Activated B cell treated with CpG ODN at 0.5 μM for 24 hours (primary cell): ENCODE data around the gene LIPN. TPM values are rescaled to one million over a fixed set of nuclear protein-coding genes. Genes with fewer than 3 reads are reported as not detected.

Source experiments
- ATAC-seq: fragments of 200-7000 bp; cut with Tn5 transposase; one replicate; pipeline ENCODE4 v1.10.0; 2021; ENCODE audit warnings: low read depth, mild to moderate bottlenecking, moderate library complexity
- CTCF ChIA-PET: fragments of 350-600 bp; sonication (Branson Sonifier 250); formaldehyde crosslinking; loops from one replicate; lab custom pipeline; 2021; ENCODE audit warnings: antibody characterized with exemption; lab: Charles Lee
- POLR2A ChIA-PET: fragments of 350-600 bp; sonication (Branson Sonifier 250); formaldehyde crosslinking; loops from one replicate; lab custom pipeline; 2021; ENCODE audit warnings: antibody characterized with exemption; lab: Charles Lee
- DNase-seq: peaks from one replicate; pipeline ENCODE4 v3.0.0; 2022
- H3K27ac Mint-ChIP-seq: one replicate; pipeline ENCODE4 v1.8.0; 2020; ENCODE audit warnings: mixed read lengths
- H3K27me3 Mint-ChIP-seq: one replicate; pipeline ENCODE4 v1.8.0; 2021; ENCODE audit warnings: mixed read lengths
- H3K36me3 Mint-ChIP-seq: one replicate; pipeline ENCODE4 v1.8.0; 2021; ENCODE audit warnings: low read depth, mixed read lengths
- H3K4me1 Mint-ChIP-seq: one replicate; pipeline ENCODE4 v1.8.0; 2021; ENCODE audit warnings: mixed read lengths
- H3K4me3 Mint-ChIP-seq: one replicate; pipeline ENCODE4 v1.8.0; 2020; ENCODE audit warnings: mild to moderate bottlenecking, mixed read lengths
- H3K9me3 Mint-ChIP-seq: one replicate; pipeline ENCODE4 v1.8.0; 2020; ENCODE audit warnings: mixed read lengths
- intact Hi-C: fragments of 100-400 bp; cut with micrococcal nuclease; formaldehyde crosslinking; loops from one replicate; pipeline ENCODE4 v1.15.1; 2024
- total RNA-seq: library from RNA; stranded (reverse); gene quantifications from 2 replicates; pipeline ENCODE4 v1.2.3, GENCODE V29; 2022
- TF ChIP-seq, protein P1 (sequence below): fragments of 200-600 bp; IDR thresholded peaks from one replicate; pipeline ENCODE4 v1.8.0; 2022; ENCODE audit warnings: antibody characterized with exemption, mild to moderate bottlenecking

The LIPN gene
- total RNA-seq, 1 donor from 2014 or later, result 0.27 TPM

DNA sequence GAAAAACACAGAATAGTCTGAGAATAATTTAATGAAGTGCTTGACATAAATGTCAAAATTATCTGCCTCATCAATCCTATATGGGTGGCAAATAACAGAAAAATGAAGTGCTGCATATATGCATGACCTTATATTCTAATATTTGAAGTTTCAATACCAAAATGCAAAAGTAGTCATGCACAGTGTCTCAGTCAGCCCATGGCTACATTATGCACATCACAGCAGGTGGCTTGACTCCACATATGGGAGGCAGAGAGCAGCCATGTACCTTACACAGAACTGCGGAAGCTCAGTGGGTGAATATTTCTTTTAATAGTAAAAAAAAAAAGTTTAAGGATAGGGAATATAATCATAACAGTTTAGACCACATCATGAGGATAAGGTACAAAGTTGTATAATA, 17.4 kb upstream of the LIPN start:
- peaks cover 11% of the 10 kb centered on the region for H3K9me3 Mint-ChIP-seq
- TF ChIP-seq, protein P1, sequence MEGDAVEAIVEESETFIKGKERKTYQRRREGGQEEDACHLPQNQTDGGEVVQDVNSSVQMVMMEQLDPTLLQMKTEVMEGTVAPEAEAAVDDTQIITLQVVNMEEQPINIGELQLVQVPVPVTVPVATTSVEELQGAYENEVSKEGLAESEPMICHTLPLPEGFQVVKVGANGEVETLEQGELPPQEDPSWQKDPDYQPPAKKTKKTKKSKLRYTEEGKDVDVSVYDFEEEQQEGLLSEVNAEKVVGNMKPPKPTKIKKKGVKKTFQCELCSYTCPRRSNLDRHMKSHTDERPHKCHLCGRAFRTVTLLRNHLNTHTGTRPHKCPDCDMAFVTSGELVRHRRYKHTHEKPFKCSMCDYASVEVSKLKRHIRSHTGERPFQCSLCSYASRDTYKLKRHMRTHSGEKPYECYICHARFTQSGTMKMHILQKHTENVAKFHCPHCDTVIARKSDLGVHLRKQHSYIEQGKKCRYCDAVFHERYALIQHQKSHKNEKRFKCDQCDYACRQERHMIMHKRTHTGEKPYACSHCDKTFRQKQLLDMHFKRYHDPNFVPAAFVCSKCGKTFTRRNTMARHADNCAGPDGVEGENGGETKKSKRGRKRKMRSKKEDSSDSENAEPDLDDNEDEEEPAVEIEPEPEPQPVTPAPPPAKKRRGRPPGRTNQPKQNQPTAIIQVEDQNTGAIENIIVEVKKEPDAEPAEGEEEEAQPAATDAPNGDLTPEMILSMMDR, result no peak
- peaks cover 3% of the 10 kb centered on the region for H3K4me1 Mint-ChIP-seq
- ChIA-PET CTCF (no interaction called here), POLR2A (no interaction called here)
- peaks cover 21% of the 10 kb centered on the region for H3K27me3 Mint-ChIP-seq
- intact Hi-C loops, result no loop called here
- DNase-seq (no peak), ATAC-seq (no peak)
- H3K36me3 Mint-ChIP-seq, result no peaks in the 10 kb centered on the region
- H3K4me3 Mint-ChIP-seq, result no peak overlapping the region
- H3K27ac Mint-ChIP-seq, result no peak overlapping the region

DNA sequence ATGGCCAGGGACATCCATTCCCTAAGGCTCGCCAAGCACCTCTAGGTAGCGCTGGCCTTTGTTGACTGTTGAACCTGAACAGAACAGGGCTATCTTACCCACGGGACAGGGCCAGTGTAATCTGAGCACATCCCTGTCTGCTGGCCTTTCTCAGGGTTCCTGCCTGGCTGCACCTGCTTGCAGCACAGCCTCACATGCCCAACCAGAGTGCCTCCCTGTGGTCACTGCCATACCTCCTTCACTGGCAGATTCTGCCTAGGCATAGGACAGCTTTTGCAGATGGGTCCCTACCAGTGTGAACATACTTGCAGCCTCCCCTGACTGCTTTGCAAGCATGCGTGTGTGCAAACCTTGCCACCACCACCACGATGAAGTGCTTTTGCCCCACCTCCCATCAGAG, 15.8 kb upstream of the LIPN start:
- no peak for DNase-seq
- H3K36me3 Mint-ChIP-seq, result no peaks in the 10 kb centered on the region
- ChIA-PET CTCF (no interaction called here), POLR2A (no interaction called here)
- intact Hi-C loops, result no loop called here
- ATAC-seq, result no peak
- peaks cover 16% of the 10 kb centered on the region for H3K27me3 Mint-ChIP-seq
- H3K9me3 Mint-ChIP-seq, result peaks cover 11% of the 10 kb centered on the region
- H3K27ac Mint-ChIP-seq, result no peak overlapping the region
- H3K4me3 Mint-ChIP-seq, result no peak overlapping the region
- peaks cover 3% of the 10 kb centered on the region for H3K4me1 Mint-ChIP-seq
- TF ChIP-seq, protein P1, result no peak

DNA sequence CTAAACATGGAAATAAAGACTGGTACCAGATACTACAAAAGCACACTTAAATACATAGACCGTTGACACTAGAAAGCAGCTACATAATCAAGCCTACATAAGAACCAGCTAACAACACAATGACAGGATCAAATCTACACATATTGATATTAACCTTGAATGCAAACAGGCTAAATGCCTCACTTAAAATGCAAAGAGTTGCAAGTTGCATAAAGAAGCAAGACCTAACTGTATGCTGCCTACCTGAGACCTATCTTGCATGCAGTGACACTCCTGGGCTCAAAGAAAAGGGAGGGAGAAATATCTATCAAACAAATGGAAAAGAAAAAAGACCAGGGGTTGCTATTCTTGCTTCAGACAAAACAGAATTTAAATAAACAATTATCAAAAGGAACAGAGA, 14.2 kb upstream of the LIPN start:
- no peak for DNase-seq
- peaks cover 3% of the 10 kb centered on the region for H3K4me1 Mint-ChIP-seq
- no peak for ATAC-seq
- H3K9me3 Mint-ChIP-seq, result peaks cover 11% of the 10 kb centered on the region
- no peak overlapping the region for H3K27ac Mint-ChIP-seq
- ChIA-PET POLR2A (no interaction called here), CTCF (no interaction called here)
- intact Hi-C loops, result no loop called here
- H3K36me3 Mint-ChIP-seq, result no peaks in the 10 kb centered on the region
- TF ChIP-seq, protein P1, result no peak
- no peak overlapping the region for H3K4me3 Mint-ChIP-seq
- peaks cover 7% of the 10 kb centered on the region for H3K27me3 Mint-ChIP-seq

DNA sequence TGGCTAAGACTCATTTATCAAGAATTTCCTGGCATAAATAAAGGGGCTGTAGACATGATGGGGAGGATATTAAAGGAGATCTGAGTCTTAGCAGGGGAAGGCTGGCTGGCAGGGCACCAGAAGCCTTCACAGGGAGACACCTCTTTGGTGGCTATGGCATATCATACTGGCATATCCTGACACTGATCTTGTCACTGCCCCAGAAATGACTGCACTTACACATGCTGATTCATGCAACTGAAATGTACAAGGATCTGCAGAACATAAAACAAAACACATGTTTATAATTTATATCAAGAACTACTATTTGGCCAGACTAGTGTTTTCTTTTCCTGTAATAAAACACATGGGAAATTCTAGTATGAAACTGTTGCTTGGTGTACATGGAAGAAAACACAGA, 5.5 kb upstream of the LIPN start:
- H3K36me3 Mint-ChIP-seq, result no peaks in the 10 kb centered on the region
- DNase-seq (no peak), ATAC-seq (no peak)
- H3K9me3 Mint-ChIP-seq, result no peaks in the 10 kb centered on the region
- H3K27me3 Mint-ChIP-seq, result peaks cover 2% of the 10 kb centered on the region
- H3K27ac Mint-ChIP-seq, result no peak overlapping the region
- no peak overlapping the region for H3K4me3 Mint-ChIP-seq
- POLR2A ChIA-PET, result no interaction called here
- intact Hi-C loops, result no loop called here
- H3K4me1 Mint-ChIP-seq, result no peaks in the 10 kb centered on the region
- TF ChIP-seq, protein P1, result no peak
- CTCF ChIA-PET, result no interaction called here

DNA sequence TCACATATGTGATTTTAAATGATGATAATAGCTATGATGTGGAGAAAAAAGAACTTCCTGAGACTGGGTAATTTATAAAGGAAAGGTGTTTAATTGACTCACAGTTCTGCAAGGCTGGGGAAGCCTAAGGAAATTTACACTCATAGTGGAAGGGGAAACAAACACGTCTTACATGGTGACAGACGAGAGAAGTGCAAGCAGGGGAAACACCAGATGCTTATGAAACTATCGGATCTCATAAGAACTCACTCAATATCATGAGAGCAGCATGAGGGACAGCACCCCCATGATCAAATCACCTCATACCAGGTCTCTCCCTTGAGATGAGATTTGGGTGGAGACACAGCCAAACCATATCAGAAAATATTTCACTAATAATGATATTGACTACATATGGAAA, 4.1 kb upstream of the LIPN start:
- Mint-ChIP-seq H3K4me3 (no peak overlapping the region), H3K36me3 (no peaks in the 10 kb centered on the region), H3K27ac (no peak overlapping the region), H3K27me3 (peaks cover 2% of the 10 kb centered on the region), H3K9me3 (no peaks in the 10 kb centered on the region), H3K4me1 (peaks cover 6% of the 10 kb centered on the region)
- DNase-seq (no peak), ATAC-seq (no peak)
- intact Hi-C loops, result no loop called here
- ChIA-PET POLR2A (no interaction called here), CTCF (no interaction called here)
- TF ChIP-seq, protein P1, result no peak
